AG08395 (cell line): ENCODE data around the gene CFAP46.
"Not testable (repeated sequence)": the region's sequence is repeated elsewhere in the genome, so short reads cannot be mapped to it uniquely, and the experiment has no call there.

ENCODE experiments used
- DNase-seq: peaks from one replicate; pipeline ENCODE4 v3.0.0; 2012; ENCODE audit warnings: mixed read lengths, low spot score

Gene CFAP46

DNA sequence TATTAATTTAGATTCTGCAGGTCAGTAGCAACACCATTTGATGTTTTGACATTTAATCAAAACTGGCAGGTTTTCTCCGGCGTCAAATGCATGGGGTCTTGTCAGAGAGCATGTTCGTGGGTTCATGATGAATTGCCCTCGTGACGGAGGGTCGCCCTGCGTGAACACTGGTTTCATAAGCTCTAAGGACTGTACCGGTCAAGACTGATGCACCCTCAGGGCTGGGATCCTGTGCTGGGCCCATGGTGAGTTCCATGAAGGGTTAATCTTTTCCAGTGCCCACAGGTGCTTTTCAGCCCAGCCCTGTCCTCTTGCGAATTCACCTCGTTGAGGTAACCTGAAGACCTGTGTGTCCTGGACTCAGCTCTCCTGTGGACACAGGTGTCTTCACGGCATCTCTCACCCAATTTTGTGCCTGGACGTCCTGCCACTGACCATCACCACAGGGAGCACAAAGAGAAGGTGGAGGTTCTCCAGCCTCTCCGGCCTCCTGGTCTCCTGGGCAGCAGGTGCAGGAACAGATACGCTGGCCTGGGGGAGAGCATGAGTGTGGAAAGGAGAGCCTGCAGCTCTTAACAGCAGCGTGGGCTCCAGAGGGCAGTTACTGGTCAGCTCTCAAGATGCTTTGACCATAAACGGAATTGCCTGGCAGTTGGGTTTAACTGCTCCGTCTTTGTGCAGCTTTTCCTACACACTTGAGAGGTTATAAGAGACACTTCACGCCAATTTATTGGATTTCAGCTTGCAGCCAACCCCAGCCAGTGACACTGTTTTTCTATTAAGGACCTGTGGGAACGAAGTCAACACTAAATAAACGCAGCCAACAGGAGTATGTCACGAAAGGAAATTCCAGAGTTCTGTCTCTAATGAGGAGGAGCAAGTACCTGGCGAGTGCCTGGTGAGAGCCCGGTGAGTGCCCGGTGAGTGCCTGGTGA lies 37.4 kb upstream of the CFAP46 start:
- no peak for DNase-seq

DNA sequence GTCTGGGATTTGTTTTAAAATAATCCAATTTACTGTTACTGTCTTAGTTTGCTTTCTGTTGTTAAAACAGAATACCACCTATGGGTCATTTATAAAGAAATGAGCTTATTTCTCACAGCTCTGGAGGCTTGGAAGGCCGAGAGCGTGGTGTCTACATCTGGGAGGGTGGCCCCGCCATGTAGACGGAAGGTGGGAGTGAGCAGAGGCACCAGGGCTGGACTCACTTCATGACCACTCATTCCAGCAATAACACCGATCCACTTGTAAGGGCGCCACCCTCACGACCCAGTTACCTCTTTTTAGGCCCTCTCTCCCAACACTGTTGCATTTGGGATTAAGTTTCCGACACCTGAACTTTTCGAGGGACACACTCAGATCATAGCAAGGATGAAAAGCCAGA lies 36.2 kb upstream of the CFAP46 start:
- no peak for DNase-seq

DNA sequence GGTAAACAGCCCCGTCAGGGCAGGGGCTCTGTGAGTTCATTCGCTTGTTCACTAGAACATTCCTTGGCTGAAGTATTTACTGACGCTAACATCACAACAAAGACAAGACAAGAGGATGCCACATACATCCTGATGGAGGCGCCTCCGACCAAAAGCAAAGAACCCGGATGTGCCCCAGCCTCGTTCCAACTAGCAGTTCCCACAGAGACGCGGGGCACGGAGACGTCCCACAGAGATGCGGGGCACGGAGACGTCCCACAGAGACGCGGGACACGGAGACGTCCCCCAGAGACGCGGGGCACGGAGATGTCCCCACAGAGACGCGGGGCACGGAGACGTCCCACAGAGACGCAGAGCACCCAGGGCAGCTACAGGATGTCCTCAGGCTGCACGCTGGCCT lies 35.4 kb upstream of the CFAP46 start:
- DNase-seq: no peak

DNA sequence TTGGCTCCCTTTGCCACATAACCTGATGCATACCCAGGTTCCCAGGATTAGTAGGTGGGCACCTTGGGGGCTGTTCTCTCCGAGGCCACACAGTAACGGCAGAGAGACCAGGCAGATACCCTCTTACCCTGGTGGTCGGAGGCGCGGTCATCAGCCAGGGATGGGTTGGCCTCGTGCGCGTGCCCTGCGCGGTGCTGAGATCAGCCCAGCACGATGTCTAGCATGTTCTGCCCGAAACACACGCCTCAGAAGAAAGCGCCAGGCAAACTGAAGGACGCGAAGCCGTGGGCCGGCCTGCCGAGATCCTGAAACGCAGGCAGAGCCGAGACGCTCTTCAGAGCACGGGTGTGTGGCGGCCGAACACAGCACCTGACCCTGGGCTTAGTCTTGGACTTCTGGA lies 34.7 kb upstream of the CFAP46 start:
- no peak for DNase-seq

DNA sequence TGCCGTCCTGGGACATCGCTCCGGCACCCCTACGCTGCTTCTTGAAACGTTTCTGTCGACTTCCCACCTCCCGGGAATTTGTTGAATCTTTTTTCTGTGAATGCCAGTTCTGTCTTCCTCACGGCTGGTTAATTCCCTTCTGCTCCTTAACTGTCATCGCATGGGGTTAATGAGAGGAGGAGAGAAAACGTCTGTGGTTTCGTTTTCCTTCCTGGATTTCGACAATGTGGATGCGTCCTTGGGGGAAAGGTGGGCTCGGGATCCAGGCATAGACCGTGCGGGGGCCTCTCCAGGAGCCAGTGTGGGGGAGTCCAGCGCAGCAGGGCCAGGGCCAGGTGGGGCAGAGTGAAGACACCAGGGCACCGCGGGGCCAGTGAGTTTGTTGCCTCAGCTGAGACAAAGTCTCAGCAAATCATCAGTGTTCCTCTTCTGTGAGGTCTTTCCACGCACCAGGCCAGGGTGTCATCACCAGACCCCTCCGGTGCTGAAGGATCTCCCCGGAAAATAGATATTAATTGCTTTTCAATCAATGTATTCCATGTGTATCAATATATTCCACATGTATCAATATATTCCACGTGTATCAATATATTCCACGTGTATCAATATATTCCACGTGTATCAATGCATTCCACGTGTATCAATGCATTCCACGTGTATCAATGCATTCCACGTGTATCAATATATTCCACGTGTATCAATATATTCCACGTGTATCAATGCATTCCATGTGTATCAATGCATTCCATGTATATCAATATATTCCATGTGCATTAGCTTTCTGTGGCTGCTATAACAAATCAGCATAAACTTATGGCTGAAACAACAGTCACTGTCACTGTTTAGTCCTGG lies 33.7 kb upstream of the CFAP46 start:
- DNase-seq: peak; percentile 37

DNA sequence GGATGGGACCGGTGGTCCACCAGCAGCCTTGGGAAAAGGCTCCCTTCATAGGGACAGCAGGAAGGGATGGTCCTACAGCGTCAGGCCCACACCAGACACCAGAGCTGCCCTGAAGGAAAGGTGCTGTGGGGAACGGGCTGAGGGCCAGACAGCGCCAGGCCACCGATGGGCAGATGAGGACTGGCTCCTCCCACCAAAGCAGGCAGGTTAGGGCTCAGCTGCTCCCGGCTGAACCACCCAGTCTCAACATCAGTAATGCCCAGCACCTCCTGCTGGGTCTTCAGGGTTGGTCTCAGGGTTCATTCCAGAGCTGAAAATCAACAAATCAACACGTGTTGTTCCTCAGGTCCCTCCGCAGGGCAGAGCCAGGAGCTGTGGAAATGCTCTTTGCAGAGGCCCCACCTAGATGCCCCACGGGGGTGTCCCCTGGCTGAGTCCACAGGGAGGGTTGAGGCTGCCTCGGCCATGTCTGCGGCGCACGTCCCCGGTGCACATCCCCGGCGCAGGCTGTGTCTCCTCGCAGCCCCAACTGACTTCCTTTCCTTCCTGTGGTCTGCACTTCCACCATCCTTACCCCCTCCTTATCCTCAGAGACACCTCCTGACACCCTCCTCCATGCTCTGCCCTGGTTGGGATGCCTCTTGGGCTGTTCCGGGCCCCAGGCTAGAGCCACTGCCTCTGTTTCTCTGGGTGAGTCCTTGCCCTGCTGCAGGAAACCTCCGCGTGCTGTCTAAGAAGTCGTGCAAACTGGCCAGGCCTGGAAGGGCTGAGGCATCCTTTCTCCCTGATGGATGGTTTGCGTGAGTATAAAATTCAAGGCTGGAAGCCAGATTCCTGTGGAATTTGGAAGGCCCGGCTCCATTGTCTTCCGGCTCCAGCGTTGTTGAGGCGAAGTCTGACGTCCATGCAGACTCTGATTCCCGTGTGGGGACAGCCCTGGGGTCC lies 32.8 kb upstream of the CFAP46 start:
- peak; percentile 89 for DNase-seq

DNA sequence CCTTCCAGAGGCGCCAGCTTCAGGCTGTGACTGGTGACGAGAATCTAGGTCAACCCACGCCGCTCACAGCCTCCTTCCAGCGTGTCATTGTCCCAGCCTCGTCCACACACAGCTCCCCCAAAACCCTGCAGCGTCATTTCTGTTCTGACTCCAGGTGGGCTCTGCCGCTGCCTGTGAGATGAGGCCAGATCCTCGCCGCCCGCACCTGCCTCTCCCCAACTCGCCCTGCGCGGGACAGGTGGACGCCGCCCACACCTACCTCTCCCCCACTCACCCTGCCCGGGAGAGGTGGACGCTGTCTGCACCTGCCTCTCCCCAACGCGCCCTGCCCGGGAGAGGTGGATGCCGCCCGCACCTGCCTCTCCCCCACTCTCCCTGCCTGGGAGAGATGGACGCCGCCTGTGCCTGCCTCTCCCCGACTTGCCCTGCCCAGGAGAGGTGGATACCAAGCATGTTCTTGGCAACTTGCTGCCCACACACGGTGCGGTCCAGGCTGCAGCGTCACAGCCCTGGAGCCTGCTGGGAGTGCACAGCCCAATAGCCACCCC lies 32.0 kb upstream of the CFAP46 start:
- no peak for DNase-seq

DNA sequence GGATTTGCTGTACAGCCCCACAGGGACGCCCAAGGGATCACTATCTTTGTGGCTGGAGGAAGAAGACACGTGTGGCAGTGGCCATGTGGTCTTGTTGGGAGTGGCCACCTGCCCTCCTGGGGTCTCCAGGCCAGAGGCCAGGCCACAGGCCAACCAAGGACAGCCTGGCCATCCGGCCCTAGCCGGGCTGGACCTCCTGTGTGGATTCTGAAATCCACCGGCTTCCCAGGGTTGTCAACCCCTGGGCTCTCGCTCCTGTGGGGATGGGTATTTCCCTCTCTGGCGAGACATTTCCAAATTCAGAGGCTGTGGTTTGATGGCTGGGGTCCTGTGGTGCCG lies 31.5 kb upstream of the CFAP46 start:
- DNase-seq: no peak

DNA sequence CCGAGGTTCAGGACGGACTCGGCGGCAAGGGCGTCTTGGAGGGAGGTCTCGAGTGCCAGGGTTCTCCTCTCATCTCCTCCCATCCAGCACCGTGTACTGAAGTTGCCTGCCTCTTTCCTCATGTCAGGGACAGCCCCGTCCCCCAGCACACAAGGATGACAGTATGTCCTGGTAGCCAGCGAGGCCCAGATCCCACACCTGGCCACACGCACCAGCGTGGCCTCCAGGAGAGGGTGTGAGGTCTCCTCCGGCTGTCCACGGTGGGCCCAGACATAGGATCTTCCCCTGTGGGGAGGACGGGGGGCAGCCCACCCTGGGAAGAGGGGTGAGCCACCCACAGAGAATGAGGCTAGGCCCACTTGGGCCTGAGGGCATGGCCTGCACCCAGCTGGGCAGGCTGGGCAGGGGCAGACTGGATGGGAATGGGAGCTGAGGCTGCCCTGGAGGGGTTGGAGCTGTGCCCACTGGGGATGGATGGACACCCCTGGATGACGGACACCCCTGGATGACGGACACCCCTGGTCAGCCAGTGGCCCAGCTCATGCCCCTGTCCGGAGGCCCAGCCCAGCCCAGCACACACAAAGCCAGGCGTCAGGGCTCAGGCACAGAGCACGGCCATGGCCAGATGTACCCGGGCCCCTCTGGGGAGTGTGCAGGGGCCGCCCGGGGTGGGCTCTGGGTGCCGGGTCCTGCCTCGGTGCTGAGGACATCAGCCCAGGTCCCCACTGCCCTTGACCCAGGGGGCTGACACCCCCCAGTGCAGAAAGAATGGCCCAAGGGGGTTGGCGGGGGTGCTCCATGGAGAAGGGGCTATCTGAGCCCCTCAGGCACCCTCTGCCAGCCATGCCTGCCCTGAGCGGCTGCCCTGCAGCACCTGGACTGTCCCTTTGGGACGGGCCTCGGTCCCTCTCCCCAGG lies 30.9 kb upstream of the CFAP46 start:
- DNase-seq: no peak

DNA sequence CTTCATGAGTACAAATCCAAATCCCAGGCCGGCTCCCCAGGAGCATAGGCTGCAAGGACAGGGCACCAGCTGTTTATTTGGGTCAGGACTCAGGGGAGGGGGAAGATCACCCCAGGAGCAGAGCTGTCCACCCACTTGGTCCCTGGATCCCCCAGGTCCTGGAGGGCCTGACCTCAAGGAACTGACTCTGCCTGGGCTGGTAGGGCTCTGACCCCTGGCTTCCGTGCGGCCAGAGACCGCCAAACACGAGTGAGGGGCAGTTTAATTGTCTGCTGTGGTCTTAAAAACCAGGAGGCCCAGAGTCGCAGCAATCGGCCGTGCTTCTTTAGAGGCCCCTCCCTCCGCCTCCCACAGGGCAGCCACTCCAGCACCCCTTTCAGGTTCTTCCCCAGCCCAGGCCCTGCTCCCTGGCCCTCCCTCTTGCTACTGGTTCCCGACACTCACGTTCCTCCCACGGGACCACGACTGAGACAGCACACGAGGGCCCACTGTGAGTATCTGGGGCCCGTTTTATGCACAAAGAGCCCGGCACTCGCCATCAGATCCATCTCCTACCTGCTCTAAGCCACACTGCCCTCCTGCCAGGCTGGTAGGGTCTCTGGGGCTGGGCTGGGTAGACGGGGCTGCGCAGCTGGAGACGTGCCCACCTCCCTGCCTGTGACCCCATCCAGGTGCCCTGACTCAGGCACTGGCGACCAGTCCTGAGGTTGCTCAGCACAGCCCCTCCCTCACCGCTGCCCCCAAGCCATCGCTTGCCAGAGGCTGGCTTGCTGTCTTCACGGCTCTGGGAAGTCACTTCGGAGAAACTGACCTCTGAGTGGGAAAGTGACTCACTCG lies 30.0 kb upstream of the CFAP46 start:
- DNase-seq: no peak

DNA sequence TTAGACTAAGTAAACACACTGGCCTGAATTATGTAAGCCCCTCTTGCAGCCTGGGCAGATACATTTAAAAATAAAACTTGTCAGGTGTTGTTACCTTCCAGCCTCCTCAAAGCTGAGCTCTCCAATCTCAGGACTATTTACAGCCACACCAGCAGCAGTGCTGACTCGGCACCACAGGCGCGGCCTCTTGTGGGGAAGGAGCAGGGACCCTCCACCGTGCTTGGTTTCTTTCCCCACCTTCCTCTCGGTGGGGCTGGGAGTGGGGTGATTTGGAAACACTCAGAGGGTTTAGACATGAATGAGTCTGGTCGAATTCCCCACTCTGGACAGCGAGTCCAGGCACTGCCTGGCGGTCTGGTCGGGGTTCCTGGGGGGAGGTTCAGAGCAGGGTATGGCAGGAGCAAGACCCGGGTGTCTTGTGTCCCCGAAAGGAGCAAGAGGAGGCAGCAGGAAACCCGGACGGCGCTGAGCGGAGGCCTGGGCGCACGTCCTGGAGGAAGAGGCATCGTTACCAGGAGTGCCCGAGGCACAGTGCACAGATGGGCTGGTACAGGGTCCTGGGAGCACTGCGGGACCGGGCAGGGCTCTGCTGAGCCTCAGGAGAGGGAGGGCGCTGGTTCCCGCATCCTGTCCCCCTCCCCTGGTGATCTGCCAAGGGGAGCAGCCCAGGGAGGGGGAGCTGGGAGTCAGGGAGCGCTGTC lies 29.2 kb upstream of the CFAP46 start:
- DNase-seq: no peak

DNA sequence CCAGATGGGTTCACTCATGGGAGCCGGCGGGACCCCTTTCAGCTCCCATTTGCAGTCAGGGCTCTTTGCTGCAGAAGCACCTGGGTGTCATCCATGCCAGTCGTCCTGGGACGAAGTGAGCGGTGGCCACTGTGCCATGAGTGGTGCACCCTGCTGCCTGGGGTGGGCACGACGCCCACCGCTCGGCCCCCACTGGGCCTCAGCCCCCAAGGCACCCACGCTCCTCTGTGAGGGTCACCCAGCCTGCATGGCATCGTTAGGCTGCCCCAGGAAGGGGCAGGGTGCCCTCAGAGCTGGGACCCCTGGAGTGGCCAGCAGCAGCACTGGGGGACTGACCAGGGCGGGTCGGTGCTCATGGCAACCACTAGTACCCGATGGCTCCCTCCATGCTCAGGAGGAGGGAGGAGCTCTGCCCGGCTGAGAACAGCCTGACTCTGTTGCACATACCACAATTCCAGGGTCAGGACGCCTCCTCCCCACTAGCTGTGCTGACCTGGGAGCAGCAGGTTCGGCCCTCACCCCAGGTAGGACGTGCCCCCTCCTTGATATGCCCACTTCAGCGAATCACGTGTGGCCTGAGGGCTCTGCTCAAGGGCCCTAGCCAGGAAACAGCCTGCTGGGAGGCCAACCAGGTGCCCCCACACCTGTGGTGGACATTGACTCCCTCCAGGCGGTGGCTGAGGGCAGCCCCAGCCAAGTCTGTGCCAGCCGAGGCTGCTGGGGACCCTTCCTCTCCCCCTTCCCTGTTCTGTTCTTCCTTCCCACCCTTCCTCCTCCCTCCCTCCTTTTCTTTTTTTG lies 28.5 kb upstream of the CFAP46 start:
- no peak for DNase-seq

DNA sequence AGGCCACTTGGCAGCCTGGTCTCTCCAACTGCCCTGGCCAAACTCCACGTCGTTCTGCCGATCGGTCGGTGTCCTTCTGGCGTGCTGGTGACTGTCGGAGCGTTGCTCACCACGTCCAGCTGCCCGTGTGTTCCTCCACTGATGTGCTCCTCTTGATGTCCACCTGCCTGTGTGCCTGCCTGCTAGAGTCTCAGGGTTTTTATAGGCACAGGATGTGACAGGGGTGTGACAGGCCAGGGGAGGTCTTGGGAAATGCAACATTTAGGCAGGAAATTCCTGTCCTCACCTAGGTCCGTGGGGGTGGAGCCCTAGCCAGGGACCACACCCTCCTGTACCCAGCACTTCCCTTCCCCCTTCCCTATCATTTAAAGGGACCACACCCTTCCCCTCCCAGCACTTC lies 25.2 kb upstream of the CFAP46 start:
- DNase-seq: no peak

DNA sequence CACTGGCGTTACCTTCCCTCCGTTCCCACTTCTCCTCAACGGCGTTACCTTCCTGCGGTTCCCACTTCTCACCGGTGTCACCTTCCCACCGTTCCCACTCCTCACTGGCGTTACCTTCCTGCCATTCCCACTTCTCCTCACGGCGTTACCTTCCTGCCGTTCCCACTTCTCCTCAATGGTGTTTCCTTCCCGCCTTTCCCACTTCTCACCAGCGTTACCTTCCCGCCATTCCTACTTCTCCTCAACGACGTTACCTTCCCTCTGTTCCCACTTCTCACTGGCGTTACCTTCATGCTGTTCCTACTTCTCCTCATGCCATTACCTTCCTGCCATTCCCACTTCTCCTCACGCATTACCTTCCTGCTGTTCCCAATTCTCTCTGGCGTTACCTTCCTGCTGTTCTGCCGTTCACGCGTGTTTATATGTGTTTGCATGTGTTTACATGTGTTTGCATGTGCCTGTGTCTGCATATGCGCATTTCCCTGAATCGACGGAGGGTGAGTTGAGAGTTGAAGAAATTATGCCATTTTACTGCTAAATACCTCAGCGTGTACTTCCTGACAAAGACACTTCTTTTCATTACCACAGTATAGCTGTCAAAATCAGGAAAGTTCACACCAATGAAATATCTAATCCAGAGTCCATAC lies 23.2 kb upstream of the CFAP46 start:
- no peak for DNase-seq

DNA sequence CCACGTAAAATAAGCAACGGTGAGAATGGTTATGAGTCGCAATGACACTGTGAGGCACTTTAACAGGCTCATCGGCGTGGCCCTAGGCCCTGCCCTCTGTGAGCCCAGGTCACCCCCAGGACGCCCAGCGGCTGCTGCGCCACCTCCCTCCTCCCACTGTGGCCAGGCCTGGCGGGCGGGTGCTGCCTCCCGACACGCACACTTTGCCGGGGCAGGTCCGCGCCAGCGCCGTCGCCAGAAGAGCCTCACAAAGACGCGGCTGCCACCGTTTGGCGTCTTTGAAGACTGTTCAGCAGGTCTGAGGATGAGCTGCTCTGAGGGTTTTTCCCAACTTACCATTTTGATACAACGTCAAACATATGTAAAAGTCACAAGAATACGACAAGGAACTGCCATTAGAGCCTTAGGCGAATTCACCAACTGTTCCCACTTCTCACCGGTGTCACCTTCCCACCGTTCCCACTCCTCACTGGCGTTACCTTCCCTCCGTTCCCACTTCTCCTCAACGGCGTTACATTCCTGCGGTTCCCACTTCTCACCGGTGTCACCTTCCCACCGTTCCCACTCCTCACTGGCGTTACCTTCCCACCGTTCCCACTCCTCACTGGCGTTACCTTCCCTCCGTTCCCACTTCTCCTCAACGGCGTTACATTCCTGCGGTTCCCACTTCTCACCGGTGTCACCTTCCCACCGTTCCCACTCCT lies 22.5 kb upstream of the CFAP46 start:
- not testable (repeated sequence) for DNase-seq

DNA sequence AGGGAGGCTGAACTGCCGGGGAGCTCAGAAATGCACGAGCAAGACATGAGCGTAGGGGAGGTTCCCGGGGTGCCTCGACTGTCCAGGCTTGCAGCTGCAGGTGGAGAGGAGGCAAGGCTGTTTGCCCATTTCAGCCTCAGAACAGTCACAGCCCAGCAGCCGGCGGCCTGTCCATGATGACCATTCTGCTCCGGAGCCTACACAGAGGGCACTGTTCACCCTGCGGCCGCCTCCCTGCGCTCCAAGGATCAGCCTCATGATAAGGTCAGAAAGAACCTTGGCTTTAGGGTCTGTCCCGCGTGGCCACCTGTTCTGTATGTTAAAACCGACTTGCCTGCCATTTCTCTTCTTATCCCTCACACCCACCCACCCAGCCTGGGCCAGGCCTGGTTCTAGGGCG lies 21.9 kb upstream of the CFAP46 start:
- DNase-seq: no peak

DNA sequence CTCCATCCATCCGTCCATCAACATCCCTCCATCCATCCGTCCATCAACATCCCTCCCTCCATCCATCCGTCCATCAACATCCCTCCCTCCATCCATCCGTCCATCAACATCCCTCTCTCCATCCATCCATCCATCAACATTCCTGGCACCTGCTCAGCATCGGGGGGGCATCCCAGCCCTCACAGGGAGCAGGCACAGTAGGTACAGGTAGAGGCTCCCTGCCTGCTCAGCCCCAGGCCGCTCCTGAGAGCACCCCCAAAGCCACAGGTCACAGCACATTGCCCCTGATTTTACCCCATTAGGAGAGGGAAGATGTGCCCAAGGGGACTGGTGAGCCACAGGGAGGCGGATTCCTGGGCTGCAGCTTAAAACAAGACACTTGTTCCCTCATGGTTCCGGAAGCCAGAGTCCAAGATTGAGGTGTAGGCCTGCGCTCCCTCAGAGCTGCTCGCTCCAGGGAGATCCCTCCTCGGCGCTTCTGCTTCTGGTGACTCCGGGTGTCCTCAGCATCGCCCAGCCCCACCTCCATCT lies 21.1 kb upstream of the CFAP46 start:
- no peak for DNase-seq
